ENCODE results near the gene EXPH5. TPM values are rescaled to one million over a fixed set of nuclear protein-coding genes. Genes with fewer than 3 reads are reported as not detected.
"Not testable (repeated sequence)": the region's sequence is repeated elsewhere in the genome, so short reads cannot be mapped to it uniquely, and the experiment has no call there.

The EXPH5 gene
- polyA plus RNA-seq, 1 donor (not counting 4 experiments of a cell fraction or from before 2014, with no cell fraction given): 11.7 TPM

DNA sequence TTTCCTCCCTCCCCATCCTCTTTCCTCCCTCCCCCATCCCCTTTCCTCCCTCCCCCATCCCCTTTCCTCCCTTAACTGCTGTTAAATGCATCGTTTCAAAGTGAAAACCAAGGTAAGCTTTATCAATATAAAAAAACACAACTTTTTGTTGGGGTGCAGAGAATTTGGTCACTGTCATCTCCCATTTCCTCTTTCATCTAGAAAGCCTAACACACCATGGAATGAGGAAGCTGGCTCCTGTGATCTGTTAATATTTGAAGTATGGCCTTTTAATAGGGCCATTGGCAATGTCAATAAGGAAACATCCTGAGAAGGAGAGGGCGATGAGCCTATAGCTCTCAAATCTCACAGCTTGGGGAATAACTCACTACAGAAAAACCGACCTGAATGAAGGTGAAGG lies 7.0 kb downstream of the EXPH5 start:
- Histone ChIP-seq H3K27me3 (ENCODE audit: control insufficient read depth, extremely low read depth, insufficient read depth, low read length) (no peaks in the 10 kb centered on the region), H4K20me1 (ENCODE audit: control insufficient read depth, extremely low read depth, insufficient read depth, low read length) (no peaks in the 10 kb centered on the region), H3K4me2 (ENCODE audit: control insufficient read depth, extremely low read depth, insufficient read depth, low read depth, low read length) (no peak overlapping the region), H3K4me1 (ENCODE audit: control insufficient read depth, extremely low read depth, insufficient read depth, low read length) (peaks cover 32% of the 10 kb centered on the region), H3K4me3 (ENCODE audit: control insufficient read depth in 2 of 3, extremely low read depth in 1 of 3, insufficient read depth in 2 of 3, low read depth in 1 of 3, low read length in 3 of 3) (no peak overlapping the region), H3K9ac (ENCODE audit: control insufficient read depth, extremely low read depth, insufficient read depth, low read length) (no peak overlapping the region), H2AFZ (ENCODE audit: control insufficient read depth, low read length) (no peak overlapping the region), H3K9me1 (ENCODE audit: control insufficient read depth, extremely low read depth, insufficient read depth, low read length) (no peaks in the 10 kb centered on the region), H3K9me3 (ENCODE audit: control insufficient read depth, low read depth, low read length) (no peaks in the 10 kb centered on the region), H3K79me2 (ENCODE audit: control insufficient read depth, insufficient read depth, low read length) (peaks cover 56% of the 10 kb centered on the region), H3K36me3 (ENCODE audit: control insufficient read depth in 2 of 2, extremely low read depth in 1 of 2, insufficient read depth in 2 of 2, low read length in 2 of 2) (peaks cover 0 to 3% of the 10 kb centered on the region in 2 experiments), H3K27ac (ENCODE audit: control insufficient read depth, insufficient read depth, low read length) (no peak overlapping the region)
- FAIRE-seq (no peak), DNase-seq (ENCODE audit: low read depth, low spot score) (no peak)
- TF ChIP-seq EZH2 (IDR thresholded peaks at IDR 0.05; ENCODE audit: low read length): no peak
- TF ChIP-seq, protein P1, sequence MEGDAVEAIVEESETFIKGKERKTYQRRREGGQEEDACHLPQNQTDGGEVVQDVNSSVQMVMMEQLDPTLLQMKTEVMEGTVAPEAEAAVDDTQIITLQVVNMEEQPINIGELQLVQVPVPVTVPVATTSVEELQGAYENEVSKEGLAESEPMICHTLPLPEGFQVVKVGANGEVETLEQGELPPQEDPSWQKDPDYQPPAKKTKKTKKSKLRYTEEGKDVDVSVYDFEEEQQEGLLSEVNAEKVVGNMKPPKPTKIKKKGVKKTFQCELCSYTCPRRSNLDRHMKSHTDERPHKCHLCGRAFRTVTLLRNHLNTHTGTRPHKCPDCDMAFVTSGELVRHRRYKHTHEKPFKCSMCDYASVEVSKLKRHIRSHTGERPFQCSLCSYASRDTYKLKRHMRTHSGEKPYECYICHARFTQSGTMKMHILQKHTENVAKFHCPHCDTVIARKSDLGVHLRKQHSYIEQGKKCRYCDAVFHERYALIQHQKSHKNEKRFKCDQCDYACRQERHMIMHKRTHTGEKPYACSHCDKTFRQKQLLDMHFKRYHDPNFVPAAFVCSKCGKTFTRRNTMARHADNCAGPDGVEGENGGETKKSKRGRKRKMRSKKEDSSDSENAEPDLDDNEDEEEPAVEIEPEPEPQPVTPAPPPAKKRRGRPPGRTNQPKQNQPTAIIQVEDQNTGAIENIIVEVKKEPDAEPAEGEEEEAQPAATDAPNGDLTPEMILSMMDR (optimal IDR thresholded peaks at IDR 0.05 in 1 of 3, IDR thresholded peaks at IDR 0.05 in 1 of 3, conservative IDR thresholded peaks at IDR 0.05 in 1 of 3; ENCODE audit: extremely low read depth in 1 of 3, insufficient read depth in 2 of 3, low read length in 3 of 3): no peak
- dilution Hi-C loops (cut with MboI; ENCODE audit: extremely low pct_ligation_motif_present, low sequenced_read_pairs): no loop called here

DNA sequence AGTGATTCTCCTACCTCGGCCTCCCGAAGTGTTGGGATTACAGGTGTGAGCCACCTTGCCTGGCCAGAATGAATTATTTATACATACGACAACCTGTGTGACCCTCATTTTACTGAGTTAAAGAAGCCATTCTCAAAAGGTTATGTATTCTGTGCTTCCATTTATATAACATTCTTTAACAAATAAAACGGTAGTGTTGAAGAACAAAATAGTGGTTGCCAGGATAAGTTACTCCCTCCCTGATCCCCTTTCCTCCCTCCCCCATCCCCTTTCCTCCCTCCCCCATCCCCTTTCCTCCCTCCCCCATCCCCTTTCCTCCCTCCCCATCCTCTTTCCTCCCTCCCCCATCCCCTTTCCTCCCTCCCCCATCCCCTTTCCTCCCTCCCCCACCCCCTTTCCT lies 7.4 kb downstream of the EXPH5 start:
- H3K9ac ChIP-seq (ENCODE audit: control insufficient read depth, extremely low read depth, insufficient read depth, low read length); H3K9me3 ChIP-seq (ENCODE audit: control insufficient read depth, low read depth, low read length); H2AFZ ChIP-seq (ENCODE audit: control insufficient read depth, low read length); dilution Hi-C loops (cut with MboI; ENCODE audit: extremely low pct_ligation_motif_present, low sequenced_read_pairs); DNase-seq (ENCODE audit: low read depth, low spot score); H4K20me1 ChIP-seq (ENCODE audit: control insufficient read depth, extremely low read depth, insufficient read depth, low read length); H3K27me3 ChIP-seq (ENCODE audit: control insufficient read depth, extremely low read depth, insufficient read depth, low read length); FAIRE-seq; H3K27ac ChIP-seq (ENCODE audit: control insufficient read depth, insufficient read depth, low read length); H3K9me1 ChIP-seq (ENCODE audit: control insufficient read depth, extremely low read depth, insufficient read depth, low read length); H3K36me3 ChIP-seq (ENCODE audit: control insufficient read depth in 2 of 2, extremely low read depth in 1 of 2, insufficient read depth in 2 of 2, low read length in 2 of 2); H3K4me2 ChIP-seq (ENCODE audit: control insufficient read depth, extremely low read depth, insufficient read depth, low read depth, low read length); H3K4me3 ChIP-seq (ENCODE audit: control insufficient read depth in 2 of 3, extremely low read depth in 1 of 3, insufficient read depth in 2 of 3, low read depth in 1 of 3, low read length in 3 of 3): not testable (repeated sequence)
- Histone ChIP-seq H3K4me1 (ENCODE audit: control insufficient read depth, extremely low read depth, insufficient read depth, low read length) (peaks cover 28% of the 10 kb centered on the region), H3K79me2 (ENCODE audit: control insufficient read depth, insufficient read depth, low read length) (peaks cover 52% of the 10 kb centered on the region)

GRCh38 chr11:108584973-108585372 lies 8.6 kb downstream of the EXPH5 start:
- no peaks in the 10 kb centered on the region for H3K9me3 ChIP-seq (ENCODE audit: control insufficient read depth, low read depth, low read length)
- TF ChIP-seq, protein P1 (optimal IDR thresholded peaks at IDR 0.05 in 1 of 3, IDR thresholded peaks at IDR 0.05 in 1 of 3, conservative IDR thresholded peaks at IDR 0.05 in 1 of 3; ENCODE audit: extremely low read depth in 1 of 3, insufficient read depth in 2 of 3, low read length in 3 of 3): no peak
- no peak for TF ChIP-seq EZH2 (IDR thresholded peaks at IDR 0.05; ENCODE audit: low read length)
- no peak for DNase-seq (ENCODE audit: low read depth, low spot score)
- H3K4me1 ChIP-seq (ENCODE audit: control insufficient read depth, extremely low read depth, insufficient read depth, low read length): peaks cover 17% of the 10 kb centered on the region
- dilution Hi-C loops (cut with MboI; ENCODE audit: extremely low pct_ligation_motif_present, low sequenced_read_pairs): no loop called here
- no peak overlapping the region for H3K27ac ChIP-seq (ENCODE audit: control insufficient read depth, insufficient read depth, low read length)
- H3K27me3 ChIP-seq (ENCODE audit: control insufficient read depth, extremely low read depth, insufficient read depth, low read length): no peaks in the 10 kb centered on the region
- H3K4me2 ChIP-seq (ENCODE audit: control insufficient read depth, extremely low read depth, insufficient read depth, low read depth, low read length): no peak overlapping the region
- no peak overlapping the region for H2AFZ ChIP-seq (ENCODE audit: control insufficient read depth, low read length)
- no peaks in the 10 kb centered on the region for H3K9me1 ChIP-seq (ENCODE audit: control insufficient read depth, extremely low read depth, insufficient read depth, low read length)
- no peak overlapping the region for H3K9ac ChIP-seq (ENCODE audit: control insufficient read depth, extremely low read depth, insufficient read depth, low read length)
- no peak overlapping the region for H3K4me3 ChIP-seq (ENCODE audit: control insufficient read depth in 2 of 3, extremely low read depth in 1 of 3, insufficient read depth in 2 of 3, low read depth in 1 of 3, low read length in 3 of 3)
- peaks cover 48% of the 10 kb centered on the region for H3K79me2 ChIP-seq (ENCODE audit: control insufficient read depth, insufficient read depth, low read length)
- no peak for FAIRE-seq
- no peaks in the 10 kb centered on the region for H4K20me1 ChIP-seq (ENCODE audit: control insufficient read depth, extremely low read depth, insufficient read depth, low read length)
- peaks cover 0 to 3% of the 10 kb centered on the region in 2 experiments for H3K36me3 ChIP-seq (ENCODE audit: control insufficient read depth in 2 of 2, extremely low read depth in 1 of 2, insufficient read depth in 2 of 2, low read length in 2 of 2)

All from keratinocyte (primary cell).